NCI-H446 treated with DMSO at 0.1 percent for 48 hours (cell line): ENCODE results near the gene CEP76.
"Not testable (repeated sequence)": the region's sequence is repeated elsewhere in the genome, so short reads cannot be mapped to it uniquely, and the experiment has no call there.

ENCODE experiments used
- DNase-seq: peaks from one replicate; lab custom pipeline; 2025; lab: John Stamatoyannopoulos, UW

CEP76 gene

GRCh38 chr18:12640881-12641200 lies 61.7 kb downstream of the CEP76 start:
- DNase-seq: no peak

DNA sequence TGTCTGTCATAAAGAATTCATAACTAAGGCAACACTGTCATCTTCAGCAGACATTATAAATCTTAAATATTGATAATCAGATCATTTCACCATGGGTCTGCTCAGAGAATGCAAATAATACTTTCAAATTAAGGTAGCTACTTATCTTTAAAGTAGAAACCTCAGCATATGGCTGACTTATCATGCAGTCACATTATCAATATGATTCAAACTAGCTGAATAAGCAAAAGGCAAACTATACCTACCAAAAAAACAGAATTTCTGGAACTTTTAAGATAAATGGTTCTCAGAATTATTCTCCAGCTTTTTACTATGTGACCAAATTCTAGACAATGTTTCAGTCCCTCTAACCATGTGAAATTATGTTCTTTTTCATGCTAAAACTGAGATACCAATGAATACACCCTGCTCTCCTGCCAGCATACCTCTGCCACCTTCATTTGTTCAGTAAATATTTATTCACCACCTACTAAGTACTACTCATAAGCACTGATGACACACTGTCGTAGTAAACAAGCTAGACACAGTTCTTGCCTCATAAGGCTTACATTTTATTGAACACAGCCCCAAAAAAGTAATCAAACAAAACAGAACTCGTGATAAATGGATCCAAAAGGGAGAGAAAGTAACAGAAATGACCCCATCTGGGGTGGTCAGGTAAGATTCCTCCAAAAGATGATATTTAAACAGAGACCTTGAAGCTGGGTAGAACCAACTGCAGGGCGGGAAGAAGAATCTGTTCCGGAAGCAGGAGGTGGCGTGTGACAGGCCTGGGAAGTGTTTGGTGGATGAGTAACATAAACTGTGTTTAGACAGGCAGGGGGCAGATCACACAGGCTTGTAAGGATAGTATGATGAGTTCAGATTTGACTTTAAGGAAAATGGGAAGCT lies 62.3 kb downstream of the CEP76 start:
- DNase-seq: no peak

- DNase-seq: no peak
Observed at GRCh38 chr18:12638644-12639124, 63.8 kb downstream of the CEP76 start.

- DNase-seq: no peak
Observed at GRCh38 chr18:12637901-12638643, 64.5 kb downstream of the CEP76 start.

DNA sequence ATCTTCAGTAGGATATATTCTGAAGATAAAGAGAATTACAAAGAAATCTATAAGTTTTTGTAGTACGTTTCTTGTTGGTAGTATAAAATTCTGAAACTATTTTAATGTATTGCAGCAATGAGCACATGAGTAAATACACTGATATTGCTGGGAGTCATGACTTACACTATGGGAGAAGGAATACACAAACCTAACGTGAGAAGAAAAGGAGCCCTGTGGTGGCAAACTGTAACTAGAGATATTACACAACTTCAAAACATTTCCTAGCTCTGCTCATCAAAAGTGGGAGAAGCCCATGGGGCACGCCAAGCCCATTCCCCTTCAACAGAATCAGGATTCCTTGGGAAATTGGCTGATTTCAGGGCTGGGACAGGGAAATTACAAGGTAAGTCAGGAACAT lies 65.1 kb downstream of the CEP76 start:
- DNase-seq: no peak

- DNase-seq: no peak
Observed at GRCh38 chr18:12631831-12632477, 70.6 kb downstream of the CEP76 start.

DNA sequence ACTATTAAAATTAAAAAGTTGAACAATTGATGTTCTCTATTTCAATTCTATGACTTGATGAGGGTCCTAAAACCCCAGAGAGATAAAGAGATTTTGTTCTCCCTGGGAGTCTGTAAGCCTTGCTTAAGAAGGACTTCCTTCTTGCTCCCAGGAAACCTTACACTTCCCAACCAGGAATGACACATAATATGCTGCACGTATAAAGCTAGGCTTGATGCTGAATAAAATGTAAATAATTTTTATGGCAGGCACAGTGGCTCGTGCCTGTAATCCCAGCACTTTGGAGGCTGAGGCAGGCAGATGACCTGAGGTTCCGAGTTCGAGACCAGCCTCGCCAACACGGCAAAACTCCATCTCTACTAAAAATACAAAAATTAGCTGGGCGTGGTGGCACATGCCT lies 72.4 kb downstream of the CEP76 start:
- DNase-seq: no peak

- no peak for DNase-seq
Observed at GRCh38 chr18:12628706-12629702, 73.5 kb downstream of the CEP76 start.

DNA sequence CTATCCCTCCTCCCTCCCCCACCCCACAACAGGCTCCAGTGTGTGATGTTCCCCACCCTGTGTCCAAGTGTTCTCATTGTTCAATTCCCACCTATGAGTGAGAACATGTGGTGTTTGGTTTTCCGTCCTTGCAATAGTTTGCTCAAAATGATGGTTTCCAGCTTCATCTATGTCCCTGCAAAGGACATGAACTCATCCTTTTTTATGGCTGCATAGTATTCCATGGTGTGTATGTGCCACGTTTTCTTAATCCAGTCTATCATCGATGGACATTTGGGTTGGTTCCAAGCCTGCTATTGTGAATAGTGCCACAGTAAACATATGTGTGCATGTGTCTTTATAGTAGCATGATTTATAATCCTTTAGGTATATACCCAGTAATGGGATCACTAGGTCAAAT lies 75.3 kb downstream of the CEP76 start:
- DNase-seq: not testable (repeated sequence)

- no peak for DNase-seq
Observed at GRCh38 chr18:12625241-12625640, 77.3 kb downstream of the CEP76 start.
